M059J (cell line): ENCODE data around the gene MSANTD3. TPM values are rescaled to one million over a fixed set of nuclear protein-coding genes. Genes with fewer than 3 reads are reported as not detected.
A peak's percentile ranks its signal among the peaks of the same experiment; 100 is the strongest.
"Not testable (repeated sequence)": the region's sequence is repeated elsewhere in the genome, so short reads cannot be mapped to it uniquely, and the experiment has no call there.

ENCODE experiments used
- DNase-seq: peaks from one replicate; pipeline ENCODE4 v3.0.0-alpha.2; 2012; ENCODE audit warnings: low read depth
- total RNA-seq: library from RNA; depleted of rRNA; stranded (reverse); fragments of >200 nt; shearing (Covaris generic); gene quantifications from 2 replicates; pipeline ENCODE4 v1.2.3, GENCODE V29; 2014; rRNA removed

MSANTD3 gene, protein sequence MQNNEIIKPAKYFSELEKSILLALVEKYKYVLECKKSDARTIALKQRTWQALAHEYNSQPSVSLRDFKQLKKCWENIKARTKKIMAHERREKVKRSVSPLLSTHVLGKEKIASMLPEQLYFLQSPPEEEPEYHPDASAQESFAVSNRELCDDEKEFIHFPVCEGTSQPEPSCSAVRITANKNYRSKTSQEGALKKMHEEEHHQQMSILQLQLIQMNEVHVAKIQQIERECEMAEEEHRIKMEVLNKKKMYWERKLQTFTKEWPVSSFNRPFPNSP
- total RNA-seq = 83.8 and 114 TPM in 2 replicates

DNA sequence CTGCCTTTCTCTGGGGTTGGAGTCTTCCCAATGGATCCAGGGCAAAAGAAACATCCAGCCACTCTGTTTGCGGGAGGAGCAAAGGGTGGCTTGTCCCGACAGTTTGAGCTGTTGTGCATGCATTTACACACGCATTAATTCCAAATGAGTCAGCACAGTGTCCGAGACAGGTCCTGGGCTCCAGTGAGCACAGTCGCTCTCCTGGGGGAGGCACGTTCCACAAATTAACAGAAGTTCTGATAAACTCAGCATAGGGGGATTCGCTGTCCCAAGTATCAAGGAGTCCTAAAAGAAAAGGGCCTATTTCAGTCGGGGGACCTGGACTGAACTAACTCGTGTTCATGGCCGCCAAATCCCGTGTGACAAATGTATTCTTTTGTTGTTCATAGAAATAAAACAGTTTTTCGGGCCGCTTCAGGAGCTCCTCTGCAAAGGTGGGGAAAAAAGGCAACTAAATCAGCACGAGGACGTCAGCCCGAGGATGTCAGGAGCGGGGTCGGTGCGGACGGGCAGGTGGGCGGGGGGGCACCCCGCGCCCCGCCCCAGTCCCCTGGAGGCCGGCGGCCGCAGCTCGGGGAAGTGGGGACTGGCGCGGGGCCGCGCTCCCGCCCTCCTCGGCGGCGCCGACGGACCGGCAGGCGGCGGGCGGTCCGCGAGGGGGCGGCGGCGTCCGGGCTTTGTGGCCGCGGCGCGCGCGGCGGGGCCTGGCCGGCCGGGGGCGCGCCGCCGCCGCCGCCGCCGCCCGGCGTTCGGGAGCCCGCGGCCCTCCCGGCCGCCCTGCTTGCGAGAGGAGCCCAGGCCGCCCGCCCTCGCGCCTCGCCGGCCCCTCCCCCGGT is at the start of gene MSANTD3:
Gene MSANTD3, plus strand, starts transcription at position 614 of the 836 bp plus-strand sequence. CDS start 14,796 bp downstream, outside the sequence.
- DNase-seq = peak; percentile 89

DNA sequence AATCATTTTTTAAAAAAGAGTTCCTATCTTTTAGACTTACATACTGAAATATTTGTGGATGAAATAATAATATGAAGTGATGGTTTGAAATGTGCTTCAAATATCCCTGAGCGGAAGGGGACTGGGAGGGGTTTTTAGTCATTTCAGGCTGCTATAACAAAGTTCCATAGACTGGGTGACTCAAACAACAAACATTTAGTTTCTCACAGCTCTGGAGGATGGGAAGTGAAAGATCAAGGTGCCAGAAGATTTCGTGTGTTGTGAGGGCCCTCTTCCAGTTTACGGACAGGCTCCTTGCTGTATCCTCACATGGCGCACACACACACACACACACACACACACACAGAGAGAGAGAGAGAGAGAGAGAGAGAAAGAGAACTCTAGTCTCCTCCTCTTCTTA is 47.1 kb upstream of the MSANTD3 start:
- peak; percentile 88 for DNase-seq

DNA sequence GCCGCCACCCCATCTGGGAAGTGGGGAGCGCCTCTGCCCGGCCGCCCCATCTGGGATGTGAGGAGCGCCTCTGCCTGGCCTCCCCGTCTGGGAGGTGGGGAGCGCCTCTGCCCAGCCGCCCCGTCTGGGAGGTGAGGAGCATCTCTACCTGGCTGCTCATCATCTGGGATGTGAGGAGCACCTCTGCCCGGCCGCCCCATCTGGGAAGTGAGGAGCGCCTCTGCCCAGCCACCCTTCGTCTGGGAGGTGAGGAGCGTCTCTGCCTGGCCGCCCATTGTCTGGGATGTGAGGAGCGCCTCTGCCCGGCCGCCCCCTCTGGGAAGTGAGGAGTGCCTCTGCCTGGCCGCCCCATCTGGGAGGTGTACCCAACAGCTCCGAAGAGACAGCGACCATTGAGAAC is 34.0 kb upstream of the MSANTD3 start:
- not testable (repeated sequence) for DNase-seq

DNA sequence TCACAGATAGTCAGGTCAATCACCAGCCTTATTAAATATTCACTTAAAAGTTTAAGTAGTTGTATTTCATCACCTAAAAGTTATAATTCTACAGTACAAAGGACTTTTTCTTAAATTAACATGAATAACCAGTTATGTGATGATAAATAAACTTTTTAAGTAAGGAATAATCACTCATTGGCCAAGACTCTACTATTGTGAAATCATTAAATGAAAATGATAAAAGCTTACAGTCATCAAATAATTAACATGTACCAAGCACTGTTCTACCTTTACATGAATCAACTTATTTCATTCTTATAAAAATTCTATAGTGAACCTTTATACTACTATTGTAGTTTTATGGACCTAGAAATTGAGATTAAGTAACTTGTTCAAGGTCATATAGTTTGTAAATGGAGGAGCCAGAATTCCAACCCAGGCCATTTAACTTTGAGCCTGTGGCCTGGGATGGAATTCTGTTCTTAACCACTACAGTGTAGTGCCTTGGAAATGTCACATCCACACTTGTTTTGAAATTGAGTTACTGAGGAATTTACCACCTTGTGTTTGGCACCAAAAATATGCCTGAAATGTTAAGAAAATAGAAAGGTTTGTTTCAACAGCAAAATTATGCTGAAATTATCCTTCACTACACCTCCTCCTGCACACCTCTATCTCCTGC is 32.8 kb upstream of the MSANTD3 start:
- DNase-seq = peak; percentile 6

DNA sequence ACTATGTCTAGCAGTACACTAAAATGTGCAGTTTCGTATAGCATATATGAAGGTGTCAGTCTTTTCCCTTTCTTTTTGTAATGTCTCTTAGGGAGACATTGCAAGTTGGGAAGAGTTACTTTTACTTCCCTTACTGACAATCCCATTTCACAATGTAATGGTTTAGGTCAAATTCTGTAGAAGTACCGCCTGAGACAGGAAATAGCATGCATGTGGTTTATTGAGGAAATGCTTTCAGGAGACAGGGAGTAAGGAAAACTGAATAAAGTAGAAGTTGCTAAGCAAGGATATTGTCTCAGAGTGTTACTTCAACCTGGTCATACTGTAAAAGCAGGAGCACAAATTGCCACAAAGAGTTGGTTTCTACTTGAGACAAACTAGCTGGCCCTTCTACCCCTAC is 32.1 kb upstream of the MSANTD3 start:
- DNase-seq = peak; percentile 31

DNA sequence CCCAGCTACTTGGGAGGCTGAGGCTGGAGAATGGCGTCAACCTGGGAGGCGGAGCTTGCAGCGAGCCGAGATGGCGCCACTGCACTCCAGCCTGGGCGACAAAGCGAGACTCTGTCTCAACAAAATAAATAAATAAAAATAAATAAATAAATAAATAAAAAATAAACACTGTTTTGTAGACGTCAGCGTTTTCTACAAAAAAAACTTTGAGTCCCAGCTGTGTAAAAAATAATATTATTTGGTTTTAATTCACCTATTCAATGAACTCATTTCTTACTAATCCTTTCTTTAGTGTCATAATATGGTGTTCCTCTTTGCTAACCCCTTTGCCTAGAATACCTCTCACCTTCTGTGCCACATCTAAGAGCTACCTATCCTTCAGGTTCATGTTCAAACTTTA is 30.2 kb upstream of the MSANTD3 start:
- DNase-seq = no peak

DNA sequence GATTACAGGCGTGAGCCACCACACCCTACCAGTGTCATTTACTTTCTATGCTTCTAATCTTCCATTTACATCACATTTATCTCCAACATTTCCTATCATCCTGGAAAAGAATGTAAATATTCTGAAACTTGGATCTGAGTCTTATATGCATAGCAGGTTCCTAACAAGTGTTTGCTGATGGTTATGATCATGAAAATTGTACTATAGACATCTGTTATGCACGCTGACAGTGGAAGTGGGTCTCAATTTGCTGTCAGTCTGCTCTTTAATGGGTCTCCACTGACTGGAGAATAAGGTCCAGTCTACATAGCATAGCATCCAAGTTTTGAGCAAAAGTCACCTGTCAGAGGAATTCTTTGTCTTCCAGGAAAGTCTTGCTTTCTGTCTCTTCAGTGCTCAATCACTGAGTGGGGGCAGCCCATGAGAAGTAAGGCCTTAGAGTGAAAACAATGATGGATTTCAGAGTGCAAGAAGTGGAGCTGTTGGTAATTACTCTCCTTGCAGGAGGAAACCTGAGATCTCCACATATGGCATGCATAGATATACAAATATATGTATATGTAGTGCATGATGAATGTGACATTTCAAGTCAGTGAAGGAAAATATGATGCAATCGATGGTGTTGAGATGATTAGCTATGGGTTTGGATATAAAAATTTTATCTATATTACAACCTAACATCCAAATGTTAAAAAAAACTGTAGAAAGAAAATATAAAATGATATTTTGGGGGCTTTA is 29.2 kb upstream of the MSANTD3 start:
- no peak for DNase-seq

DNA sequence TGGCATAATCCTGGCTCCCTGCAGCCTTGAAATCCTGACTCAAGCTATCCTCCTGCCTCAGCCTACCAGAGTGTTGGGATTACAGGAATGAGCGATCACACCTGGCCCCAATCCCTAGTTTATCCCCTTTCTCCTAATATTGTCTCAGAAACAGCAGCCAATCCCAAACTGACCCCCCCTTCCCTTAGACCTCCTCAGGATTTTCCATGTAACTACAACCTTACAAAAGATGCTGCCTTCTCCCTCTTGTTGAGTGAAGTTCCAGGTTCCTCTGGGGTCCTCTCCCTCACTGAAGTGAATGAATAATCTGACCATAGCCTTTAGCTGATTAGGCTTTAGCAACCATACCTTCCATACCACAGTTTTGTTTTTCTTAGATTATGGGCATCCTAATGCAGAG is 25.9 kb upstream of the MSANTD3 start:
- DNase-seq = no peak

DNA sequence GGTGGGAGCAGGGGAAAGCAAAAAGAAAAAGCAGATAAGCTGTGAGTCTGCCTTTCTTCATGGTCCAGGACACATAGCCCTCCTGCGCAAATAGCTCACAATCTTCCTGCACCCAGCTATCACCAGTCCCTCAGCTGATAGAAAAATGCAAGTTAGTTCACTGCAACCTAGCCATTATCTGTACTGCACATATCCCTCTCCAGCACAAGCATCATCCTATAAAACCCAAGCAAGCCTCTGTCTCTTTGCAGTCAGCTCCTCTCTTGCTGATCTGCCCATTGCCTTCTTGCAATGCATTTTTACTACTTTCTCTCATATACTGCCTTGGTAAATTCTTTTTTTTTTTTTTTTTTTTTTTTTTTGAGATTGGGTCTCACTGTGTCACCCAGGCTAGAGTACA is 20.0 kb upstream of the MSANTD3 start:
- DNase-seq = no peak

DNA sequence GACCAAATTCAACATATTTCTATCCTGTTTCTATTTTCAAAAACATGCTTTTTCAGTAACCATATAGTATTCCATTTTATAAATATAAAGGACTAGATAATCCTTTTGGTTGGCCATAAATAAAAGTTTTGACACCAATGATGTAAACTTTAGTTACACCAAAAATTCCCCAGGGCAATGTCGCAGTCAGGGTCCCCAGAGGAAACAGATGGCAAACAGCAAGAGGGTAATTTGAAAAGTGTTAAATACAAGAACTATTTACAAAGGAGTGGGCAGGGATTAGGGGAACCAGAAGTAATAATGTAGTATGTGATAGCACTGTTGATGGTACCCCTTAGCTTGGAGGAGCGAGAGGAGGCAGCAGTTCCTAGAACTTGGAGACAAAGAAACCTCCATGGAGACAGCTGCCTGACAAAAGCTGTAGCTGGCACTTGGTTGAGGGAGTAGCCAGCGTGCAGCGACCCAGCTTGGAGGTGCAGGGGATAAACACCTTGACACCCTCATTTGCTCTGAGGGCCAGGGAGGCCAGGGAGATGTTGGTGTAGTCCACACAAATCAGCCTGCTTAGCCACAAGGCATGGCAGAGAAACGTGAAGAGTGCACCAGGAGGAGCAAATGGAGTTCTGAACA is 18.3 kb upstream of the MSANTD3 start:
- DNase-seq = no peak

DNA sequence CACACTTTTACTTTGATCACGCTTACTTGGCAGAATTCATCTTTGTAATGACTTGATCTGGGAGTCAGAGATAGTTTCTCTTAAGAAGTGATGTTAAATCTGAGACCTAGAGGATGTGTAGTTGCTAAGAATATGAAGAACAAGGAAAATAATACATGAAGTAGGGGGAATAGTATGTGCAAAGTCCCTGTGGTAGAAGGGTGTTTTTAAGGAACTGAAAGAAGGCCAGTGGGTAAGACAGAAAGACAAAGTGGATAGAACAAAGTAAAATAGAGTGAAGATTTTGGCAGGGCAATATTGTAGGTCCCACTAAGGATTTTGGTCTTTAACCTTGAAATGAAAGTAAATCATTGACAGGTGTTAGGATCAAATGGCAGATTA is 17.8 kb upstream of the MSANTD3 start:
- DNase-seq = no peak

DNA sequence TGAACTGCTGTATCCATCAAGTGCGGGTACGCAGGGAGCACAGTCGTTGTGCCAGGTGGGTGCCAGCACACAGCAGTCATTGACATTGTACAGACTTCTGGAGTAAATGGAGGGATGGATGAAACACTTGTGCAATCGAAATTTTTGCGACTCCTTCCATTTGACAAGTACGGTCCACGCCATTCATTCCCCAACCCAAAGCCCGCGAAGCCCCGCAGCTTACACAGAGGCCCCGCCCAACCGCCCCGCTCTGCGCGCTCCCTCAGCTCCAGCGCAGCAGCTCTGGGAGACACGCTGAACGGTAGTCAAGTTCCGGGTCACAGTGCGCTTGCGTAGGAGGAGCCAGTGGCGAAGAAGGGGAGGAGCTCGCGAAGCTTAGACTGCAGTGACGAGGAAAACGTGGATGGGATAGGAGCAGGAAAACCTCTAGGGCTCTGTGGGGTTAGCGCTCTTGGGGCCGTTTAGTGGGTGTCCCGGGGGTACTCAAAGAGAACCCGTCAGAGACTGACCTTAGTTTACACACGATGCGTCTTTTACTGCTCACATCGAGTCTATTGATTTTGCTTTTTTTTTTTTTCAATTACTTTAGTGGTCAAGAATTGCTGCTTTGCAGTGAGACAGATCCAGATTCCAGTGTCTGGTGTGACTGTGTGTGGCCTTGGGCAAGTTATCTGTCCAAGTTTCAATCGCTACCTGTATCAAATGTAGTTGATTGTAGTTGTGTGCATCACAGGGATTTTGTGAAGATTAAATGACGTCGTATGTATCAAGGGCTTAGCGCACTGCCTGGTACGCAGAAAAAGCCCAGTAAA is 15.3 kb upstream of the MSANTD3 start:
- peak; percentile 95 for DNase-seq

DNA sequence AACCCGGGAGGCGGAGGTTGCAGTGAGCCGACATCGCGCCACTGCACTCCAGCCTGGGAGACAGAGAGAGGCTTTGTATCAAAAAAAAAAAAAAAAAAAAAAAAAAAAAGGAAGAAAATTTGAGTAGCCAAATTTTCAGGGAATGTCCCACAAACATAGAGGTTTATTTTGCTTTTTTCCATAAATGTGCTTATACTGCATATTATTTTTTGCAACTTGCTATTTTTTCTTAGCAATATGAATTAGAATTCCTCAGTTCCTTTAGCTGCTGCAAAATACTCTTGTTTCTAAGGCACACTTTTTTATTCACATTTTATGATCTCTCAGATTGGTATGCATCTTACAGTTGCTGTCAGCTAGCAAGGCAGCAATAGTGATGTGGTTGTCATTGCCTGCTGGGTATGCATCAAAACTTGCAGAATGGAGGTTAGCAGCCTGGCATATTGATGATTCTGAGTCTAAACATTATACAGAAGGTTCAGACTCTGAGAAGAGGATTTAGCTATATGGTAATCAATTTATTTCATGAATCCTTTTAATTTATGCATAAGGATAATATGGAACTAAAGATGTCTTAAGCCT is 13.0 kb upstream of the MSANTD3 start:
- DNase-seq = no peak

DNA sequence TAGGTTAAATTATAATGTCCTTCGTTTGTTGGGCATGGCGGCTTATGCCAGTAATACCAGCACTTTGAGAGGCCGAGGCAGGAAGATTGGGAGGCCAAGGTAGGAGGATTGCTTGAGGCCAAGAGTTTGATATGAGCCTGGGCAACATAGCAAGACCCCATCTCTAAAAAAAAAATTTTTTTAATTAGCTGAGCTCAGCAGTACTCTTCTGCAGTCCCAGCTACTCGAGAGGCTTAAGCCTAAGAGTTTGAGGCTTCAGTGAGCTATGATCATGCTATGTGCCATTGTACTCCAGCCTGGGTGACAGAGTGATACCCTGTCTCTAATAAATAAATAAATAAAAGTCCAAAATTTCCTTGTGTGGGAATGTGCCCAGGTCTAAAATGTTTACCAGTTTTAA is 9.1 kb upstream of the MSANTD3 start:
- DNase-seq = no peak

DNA sequence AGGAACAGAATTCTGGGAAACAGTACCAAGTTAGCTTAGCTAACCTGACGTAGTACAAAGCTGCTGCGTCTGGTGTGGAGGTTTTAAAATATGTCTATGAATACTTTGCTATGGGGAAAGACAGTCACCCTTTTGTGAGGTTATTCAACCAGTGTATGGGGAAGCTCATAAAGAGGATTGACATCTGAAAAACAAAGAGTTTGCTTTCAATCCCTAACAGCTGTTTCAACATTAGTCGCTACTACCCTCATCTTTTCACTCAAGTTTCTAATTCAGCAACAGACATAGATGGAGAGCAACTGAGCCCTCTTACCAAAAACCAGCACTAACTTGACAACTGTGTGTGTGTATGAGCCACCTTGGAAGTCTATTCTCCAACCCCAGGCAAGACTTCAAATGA is 7.8 kb upstream of the MSANTD3 start:
- no peak for DNase-seq

DNA sequence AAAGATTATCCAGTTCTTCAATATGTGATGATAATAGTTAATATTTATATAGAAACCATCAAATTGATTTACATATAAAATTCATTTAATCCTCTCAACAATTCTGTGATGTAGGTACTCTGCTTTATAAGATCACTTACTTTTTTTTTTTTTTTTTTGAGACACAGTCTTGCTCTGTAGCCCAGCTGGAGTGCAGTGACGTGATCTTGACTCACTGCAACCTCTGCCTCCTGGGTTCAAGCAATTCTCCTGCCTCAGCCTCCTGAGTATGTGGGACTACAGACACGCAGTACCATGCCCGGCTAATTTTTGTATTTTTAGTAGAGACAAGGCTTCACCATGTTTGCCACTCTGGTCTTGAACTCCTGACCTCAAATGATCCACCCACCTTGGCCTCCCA is 5.8 kb upstream of the MSANTD3 start:
- peak; percentile 38 for DNase-seq

DNA sequence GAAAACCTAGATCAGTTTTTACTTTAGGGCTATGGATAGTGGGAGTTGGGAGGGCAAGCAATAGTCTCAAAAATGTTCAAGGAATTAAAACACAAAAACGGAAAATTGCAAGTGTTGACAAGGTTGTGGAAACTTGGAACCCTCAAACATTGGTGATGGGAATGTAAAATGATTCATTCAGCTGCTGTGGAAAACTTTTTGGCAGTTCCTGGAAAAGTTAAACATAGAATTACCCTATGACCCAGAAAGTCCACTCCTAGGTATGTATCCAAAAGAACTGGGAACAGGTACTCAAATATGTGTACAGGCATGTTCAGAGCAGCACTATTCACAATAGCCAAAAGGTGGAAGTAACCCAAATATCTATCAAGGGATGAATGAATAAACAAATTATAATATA is 1.2 kb upstream of the MSANTD3 start:
- peak; percentile 38 for DNase-seq

DNA sequence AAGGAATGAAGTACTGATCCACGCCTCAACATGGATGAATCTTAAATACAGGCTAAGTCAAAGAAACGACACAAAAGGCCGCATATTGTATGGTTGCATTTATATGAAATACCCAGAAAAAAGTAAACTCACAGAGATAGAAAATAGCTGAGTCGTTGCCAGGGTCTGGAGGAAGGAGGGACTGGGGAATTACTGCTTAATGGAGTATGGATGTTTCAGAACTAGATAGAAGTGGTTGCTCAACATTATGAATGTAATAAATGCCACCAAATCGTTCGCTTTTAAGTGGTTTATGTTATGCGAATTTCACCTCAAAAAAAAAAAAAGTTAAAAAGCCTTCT is 784 bp upstream of the MSANTD3 start:
- no peak for DNase-seq

DNA sequence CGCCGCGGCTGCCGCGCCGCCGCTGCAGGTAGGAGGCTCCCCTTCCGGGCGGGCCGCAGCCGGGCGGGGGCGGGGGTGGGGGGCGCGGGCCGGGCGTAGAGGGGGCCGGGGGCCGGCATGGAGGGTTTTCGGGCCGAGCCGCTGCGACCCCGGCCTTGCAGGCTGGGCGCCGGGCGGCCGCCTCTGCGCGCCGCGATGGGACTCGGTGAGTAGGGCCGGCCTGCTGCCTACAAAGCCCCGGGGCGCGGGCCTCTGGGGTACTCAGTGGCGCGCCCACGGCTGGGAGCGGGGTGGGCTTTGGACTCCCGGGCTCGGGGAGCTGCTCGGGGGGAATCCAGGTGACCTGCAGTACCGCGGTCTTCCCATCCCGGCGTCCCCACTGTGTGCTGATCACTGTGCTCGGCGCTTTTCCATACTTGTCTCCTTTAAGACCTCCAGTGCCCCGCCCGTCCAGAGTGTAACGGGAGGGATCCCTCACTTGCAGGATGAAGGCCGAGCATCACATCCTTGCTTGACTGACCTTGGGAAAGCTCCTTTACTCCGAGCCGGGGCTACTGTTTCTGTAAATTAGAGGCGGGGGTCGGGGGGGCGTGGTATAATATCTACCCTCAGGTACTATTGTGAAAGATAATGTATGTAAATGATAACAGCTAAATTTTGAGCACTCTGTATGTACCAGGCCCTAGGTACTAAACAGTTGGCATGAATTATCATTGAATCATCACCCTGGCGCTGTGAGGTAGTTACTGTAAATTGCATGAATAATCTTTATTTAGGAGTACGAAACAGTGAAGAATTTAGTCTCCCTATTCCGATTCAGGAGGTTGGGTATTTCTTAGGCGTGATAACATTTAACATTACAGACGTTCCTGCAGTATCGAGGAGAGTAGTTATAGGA is 672 bp downstream of the MSANTD3 start:
- peak; percentile 83 for DNase-seq
